Gastrocnemius medialis (tissue), 4 donors: ENCODE results near the gene TFDP2.

Experiments
- CTCF ChIP-seq, 5 experiments: fragments of 450-650 bp in 3 of 5; fragments of 200-600 bp in 2 of 5; sonication (generic) in 2 of 5; IDR thresholded peaks in 4 of 5; conservative IDR thresholded peaks in 1 of 5; 1 replicate in 4 of 5; 2 replicates in 1 of 5; pipeline ENCODE4 v1.5.1; 2016 to 2019; ENCODE audit warnings: antibody characterized with exemption in 5 of 5, mild to moderate bottlenecking in 3 of 5, moderate library complexity in 3 of 5
- POLR2A ChIP-seq, 2 donors: fragments of 450-650 bp; IDR thresholded peaks; one replicate each; pipeline ENCODE4 v1.6.1; 2017; ENCODE audit warnings: antibody characterized with exemption in 2 of 2, mild to moderate bottlenecking in 2 of 2, moderate library complexity in 2 of 2

- no peak for TF ChIP-seq POLR2A (IDR thresholded peaks at IDR 0.05)
- no peak for TF ChIP-seq CTCF (IDR thresholded peaks at IDR 0.05 in 4 of 5, conservative IDR thresholded peaks at IDR 0.05 in 1 of 5)
Observed at GRCh38 chr3:141895731-141896130, 253.6 kb downstream of the TFDP2 start.
